HEK293 (cell line): ENCODE results near the gene SH3BGR.

Experiments
- KLF8 ChIP-seq: fragments of 450-650 bp; formaldehyde crosslinking; IDR thresholded peaks from 2 replicates; pipeline ENCODE4 v1.5.1; 2016; ENCODE audit warnings: missing biosample characterization, missing genetic modification characterization
- SETDB1 ChIP-seq: IDR thresholded peaks from one replicate; pipeline ENCODE4 v1.6.1; 2017; ENCODE audit warnings: mild to moderate bottlenecking, low read length, moderate library complexity, mixed read lengths; ENCODE audit not compliant: insufficient read length
- ZNF121 ChIP-seq: fragments of 450-650 bp; formaldehyde crosslinking; IDR thresholded peaks from 2 replicates; pipeline ENCODE4 v1.5.1; 2016; ENCODE audit warnings: missing biosample characterization, missing genetic modification characterization
- ZNF155 ChIP-seq: fragments of 450-650 bp; formaldehyde crosslinking; IDR thresholded peaks from 2 replicates; pipeline ENCODE4 v1.5.1; 2016; ENCODE audit warnings: missing biosample characterization, missing genetic modification characterization
- ZNF174 ChIP-seq: fragments of 450-650 bp; formaldehyde crosslinking; IDR thresholded peaks from 2 replicates; pipeline ENCODE4 v1.5.0; 2017; ENCODE audit warnings: missing biosample characterization, mild to moderate bottlenecking, missing genetic modification characterization
- ZNF23 ChIP-seq: fragments of 450-650 bp; formaldehyde crosslinking; IDR thresholded peaks from 2 replicates; pipeline ENCODE4 v1.5.1; 2016; ENCODE audit warnings: missing biosample characterization, missing genetic modification characterization, borderline replicate concordance
- ZNF274 ChIP-seq, 2 experiments: fragments of 200-500 bp in 1 of 2; fragments of 450-650 bp in 1 of 2; sonication (Bioruptor generic) in 1 of 2; formaldehyde crosslinking in 1 of 2; IDR thresholded peaks; 2 replicates each; pipeline versions ENCODE4 v1.5.1 to v1.6.1; 2014 to 2016; ENCODE audit warnings: borderline replicate concordance in 1 of 2, inconsistent platforms in 1 of 2, low read length in 1 of 2, missing biosample characterization in 1 of 2, missing genetic modification characterization in 1 of 2
- ZNF837 ChIP-seq: fragments of 450-650 bp; formaldehyde crosslinking; IDR thresholded peaks from 2 replicates; pipeline ENCODE4 v1.5.1; 2016; ENCODE audit warnings: missing biosample characterization, missing genetic modification characterization
- TF ChIP-seq, protein P1 (sequence below): fragments of 450-650 bp; formaldehyde crosslinking; IDR thresholded peaks from 2 replicates; pipeline ENCODE4 v1.5.1; 2016; ENCODE audit warnings: missing biosample characterization, missing genetic modification characterization
- TF ChIP-seq, protein P2 (sequence below): fragments of 450-650 bp; formaldehyde crosslinking; optimal IDR thresholded peaks from 2 replicates; pipeline ENCODE3; 2016; ENCODE audit warnings: missing biosample characterization, mild to moderate bottlenecking, missing genetic modification characterization

DNA sequence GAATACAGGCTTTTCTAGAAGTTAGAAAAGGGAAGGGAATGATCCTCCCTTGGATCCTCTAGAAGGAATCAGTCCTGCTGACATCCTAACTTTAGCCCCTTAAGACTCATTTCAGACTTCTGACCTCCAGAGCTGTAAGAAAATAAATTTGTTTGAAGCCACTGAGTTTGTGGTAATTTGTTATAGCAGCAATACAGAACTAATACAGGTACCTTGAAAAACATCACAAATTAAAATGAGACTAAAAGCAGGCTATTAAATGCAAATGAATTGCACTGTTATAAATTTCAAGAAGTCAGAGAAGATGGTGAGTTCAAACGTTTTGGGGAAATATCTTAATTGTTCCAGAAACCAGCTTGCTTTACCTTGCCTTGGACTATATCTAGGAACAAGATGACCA lies 12.5 kb upstream of the SH3BGR start:
- TF ChIP-seq, protein P1, sequence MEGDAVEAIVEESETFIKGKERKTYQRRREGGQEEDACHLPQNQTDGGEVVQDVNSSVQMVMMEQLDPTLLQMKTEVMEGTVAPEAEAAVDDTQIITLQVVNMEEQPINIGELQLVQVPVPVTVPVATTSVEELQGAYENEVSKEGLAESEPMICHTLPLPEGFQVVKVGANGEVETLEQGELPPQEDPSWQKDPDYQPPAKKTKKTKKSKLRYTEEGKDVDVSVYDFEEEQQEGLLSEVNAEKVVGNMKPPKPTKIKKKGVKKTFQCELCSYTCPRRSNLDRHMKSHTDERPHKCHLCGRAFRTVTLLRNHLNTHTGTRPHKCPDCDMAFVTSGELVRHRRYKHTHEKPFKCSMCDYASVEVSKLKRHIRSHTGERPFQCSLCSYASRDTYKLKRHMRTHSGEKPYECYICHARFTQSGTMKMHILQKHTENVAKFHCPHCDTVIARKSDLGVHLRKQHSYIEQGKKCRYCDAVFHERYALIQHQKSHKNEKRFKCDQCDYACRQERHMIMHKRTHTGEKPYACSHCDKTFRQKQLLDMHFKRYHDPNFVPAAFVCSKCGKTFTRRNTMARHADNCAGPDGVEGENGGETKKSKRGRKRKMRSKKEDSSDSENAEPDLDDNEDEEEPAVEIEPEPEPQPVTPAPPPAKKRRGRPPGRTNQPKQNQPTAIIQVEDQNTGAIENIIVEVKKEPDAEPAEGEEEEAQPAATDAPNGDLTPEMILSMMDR (tag by site-specific recombination), result no peak
- TF ChIP-seq KLF8, result no peak
- no peak for TF ChIP-seq ZNF23 (tag by site-specific recombination)
- no peak for TF ChIP-seq ZNF837 (tag by site-specific recombination)
- no peak for TF ChIP-seq ZNF121 (tag by site-specific recombination)
- TF ChIP-seq SETDB1, result no peak
- TF ChIP-seq, protein P2, sequence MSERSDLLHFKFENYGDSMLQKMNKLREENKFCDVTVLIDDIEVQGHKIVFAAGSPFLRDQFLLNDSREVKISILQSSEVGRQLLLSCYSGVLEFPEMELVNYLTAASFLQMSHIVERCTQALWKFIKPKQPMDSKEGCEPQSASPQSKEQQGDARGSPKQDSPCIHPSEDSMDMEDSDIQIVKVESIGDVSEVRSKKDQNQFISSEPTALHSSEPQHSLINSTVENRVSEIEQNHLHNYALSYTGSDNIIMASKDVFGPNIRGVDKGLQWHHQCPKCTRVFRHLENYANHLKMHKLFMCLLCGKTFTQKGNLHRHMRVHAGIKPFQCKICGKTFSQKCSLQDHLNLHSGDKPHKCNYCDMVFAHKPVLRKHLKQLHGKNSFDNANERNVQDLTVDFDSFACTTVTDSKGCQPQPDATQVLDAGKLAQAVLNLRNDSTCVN, result no peak
- no peak for TF ChIP-seq ZNF274 (IDR thresholded peaks at IDR 0.05; ENCODE audit: low read length)
- TF ChIP-seq ZNF274 (tag by site-specific recombination; IDR thresholded peaks at IDR 0.05; ENCODE audit: borderline replicate concordance), result no peak
- TF ChIP-seq ZNF174 (tag by site-specific recombination), result no peak
- TF ChIP-seq ZNF155, result no peak
